GM19397 (cell line): Measurements from ENCODE around the gene REEP1.

Source experiments
- ATAC-seq: cut with Tn5 transposase; IDR thresholded peaks from one replicate; pipeline ENCODE4 v1.9.1; 2021; ENCODE audit warnings: mild to moderate bottlenecking, moderate library complexity; ENCODE audit not compliant: unreplicated experiment

REEP1 gene

GRCh38 chr2:86226636-86227520 lies 110.5 kb downstream of the REEP1 start:
- no peak for ATAC-seq

GRCh38 chr2:86226070-86226469 lies 111.4 kb downstream of the REEP1 start:
- no peak for ATAC-seq

- ATAC-seq = no peak
Measured at GRCh38 chr2:86225581-86225980, 111.8 kb downstream of the REEP1 start.

GRCh38 chr2:86224645-86225355 lies 112.6 kb downstream of the REEP1 start:
- no peak for ATAC-seq

GRCh38 chr2:86223927-86224560 lies 113.4 kb downstream of the REEP1 start:
- no peak for ATAC-seq

- ATAC-seq = no peak
Measured at GRCh38 chr2:86223140-86223926, 114.1 kb downstream of the REEP1 start.

- no peak for ATAC-seq
Measured at GRCh38 chr2:86221066-86221684, 116.3 kb downstream of the REEP1 start.

- no peak for ATAC-seq
Measured at GRCh38 chr2:86219896-86220295, 117.5 kb downstream of the REEP1 start.

GRCh38 chr2:86218124-86218523 lies 119.3 kb downstream of the REEP1 start:
- no peak for ATAC-seq

- no peak for ATAC-seq
Measured at GRCh38 chr2:86216575-86217555, 120.6 kb downstream of the REEP1 start.

- ATAC-seq = no peak
Measured at GRCh38 chr2:86214503-86214832, 123.0 kb downstream of the REEP1 start.

GRCh38 chr2:86213699-86214502 lies 123.5 kb downstream of the REEP1 start:
- ATAC-seq = no peak

- no peak for ATAC-seq
Measured at GRCh38 chr2:86213056-86213455, 124.4 kb downstream of the REEP1 start.

- ATAC-seq = no peak
Measured at GRCh38 chr2:86211796-86212188, 125.6 kb downstream of the REEP1 start.

GRCh38 chr2:86211033-86211795 lies 126.2 kb downstream of the REEP1 start:
- peak; percentile 63 for ATAC-seq

- no peak for ATAC-seq
Measured at GRCh38 chr2:86204458-86204857, 133.0 kb downstream of the REEP1 start.

- ATAC-seq = no peak
Measured at GRCh38 chr2:86203614-86204013, 133.8 kb downstream of the REEP1 start.

- no peak for ATAC-seq
Measured at GRCh38 chr2:86202702-86203101, 134.7 kb downstream of the REEP1 start.
